DOHH2 (cell line): ENCODE measurements around the gene ZNF474.

Source experiments
- EZH2phosphoT487 ChIP-seq: fragments of 200-600 bp; sonication (generic); IDR thresholded peaks from 2 replicates; pipeline ENCODE4 v1.6.1; 2017; ENCODE audit warnings: borderline replicate concordance, mild to moderate bottlenecking, antibody characterized with exemption, low read length, moderate library complexity, mixed read lengths
- TF ChIP-seq, protein P1 (sequence below): fragments of 200-600 bp; sonication (generic); IDR thresholded peaks from one replicate; pipeline ENCODE4 v1.5.1; 2014; ENCODE audit warnings: antibody characterized with exemption, mild to moderate bottlenecking, low read depth, low read length; ENCODE audit not compliant: poor library complexity, severe bottlenecking

- TF ChIP-seq, protein P1, sequence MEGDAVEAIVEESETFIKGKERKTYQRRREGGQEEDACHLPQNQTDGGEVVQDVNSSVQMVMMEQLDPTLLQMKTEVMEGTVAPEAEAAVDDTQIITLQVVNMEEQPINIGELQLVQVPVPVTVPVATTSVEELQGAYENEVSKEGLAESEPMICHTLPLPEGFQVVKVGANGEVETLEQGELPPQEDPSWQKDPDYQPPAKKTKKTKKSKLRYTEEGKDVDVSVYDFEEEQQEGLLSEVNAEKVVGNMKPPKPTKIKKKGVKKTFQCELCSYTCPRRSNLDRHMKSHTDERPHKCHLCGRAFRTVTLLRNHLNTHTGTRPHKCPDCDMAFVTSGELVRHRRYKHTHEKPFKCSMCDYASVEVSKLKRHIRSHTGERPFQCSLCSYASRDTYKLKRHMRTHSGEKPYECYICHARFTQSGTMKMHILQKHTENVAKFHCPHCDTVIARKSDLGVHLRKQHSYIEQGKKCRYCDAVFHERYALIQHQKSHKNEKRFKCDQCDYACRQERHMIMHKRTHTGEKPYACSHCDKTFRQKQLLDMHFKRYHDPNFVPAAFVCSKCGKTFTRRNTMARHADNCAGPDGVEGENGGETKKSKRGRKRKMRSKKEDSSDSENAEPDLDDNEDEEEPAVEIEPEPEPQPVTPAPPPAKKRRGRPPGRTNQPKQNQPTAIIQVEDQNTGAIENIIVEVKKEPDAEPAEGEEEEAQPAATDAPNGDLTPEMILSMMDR, result no peak
- no peak for TF ChIP-seq EZH2phosphoT487
Observed at GRCh38 chr5:122175852-122176251, 46.5 kb downstream of the ZNF474 start.
